Stimulated activated CD4-positive, alpha-beta T cell treated with anti-CD3 and anti-CD28 coated beads, Interleukin-12 subunit alpha, Interleukin-12 subunit beta, amount 100 ng/mL, for 24 hours (primary cell): ENCODE measurements around the gene TM9SF2.
A peak's percentile ranks its signal among the peaks of the same experiment; 100 is the strongest.

Experiments
- DNase-seq, 2 experiments: peaks; one replicate each; pipeline ENCODE4 v3.0.0-alpha.2; 2020; ENCODE audit warnings: low read depth in 2 of 2

TM9SF2 gene

GRCh38 chr13:99495466-99496183 lies 5.6 kb upstream of the TM9SF2 start:
- DNase-seq = no peak

- DNase-seq = peak in 1 of 2 experiments; percentile 40
Measured at GRCh38 chr13:99496184-99497142, 4.8 kb upstream of the TM9SF2 start.

- DNase-seq = peak; percentile 90 to 98
Measured at GRCh38 chr13:99498171-99499161, 2.8 kb upstream of the TM9SF2 start.

- no peak for DNase-seq
Measured at GRCh38 chr13:99500839-99501183, 461 bp upstream of the TM9SF2 start.

GRCh38 chr13:99501848-99502301 lies 603 bp downstream of the TM9SF2 start:
- no peak for DNase-seq

GRCh38 chr13:99505814-99506269 lies 4.6 kb downstream of the TM9SF2 start:
- no peak for DNase-seq

GRCh38 chr13:99506634-99507033 lies 5.4 kb downstream of the TM9SF2 start:
- DNase-seq = no peak

- no peak for DNase-seq
Measured at GRCh38 chr13:99507054-99507453, 5.8 kb downstream of the TM9SF2 start.

- DNase-seq = no peak
Measured at GRCh38 chr13:99507551-99507950, 6.3 kb downstream of the TM9SF2 start.

GRCh38 chr13:99507986-99508385 lies 6.7 kb downstream of the TM9SF2 start:
- DNase-seq = no peak

GRCh38 chr13:99509479-99509878 lies 8.2 kb downstream of the TM9SF2 start:
- no peak for DNase-seq

- no peak for DNase-seq
Measured at GRCh38 chr13:99514801-99515200, 13.5 kb downstream of the TM9SF2 start.

- DNase-seq = no peak
Measured at GRCh38 chr13:99516153-99516929, 15.1 kb downstream of the TM9SF2 start.

GRCh38 chr13:99517577-99517976 lies 16.3 kb downstream of the TM9SF2 start:
- no peak for DNase-seq

GRCh38 chr13:99517984-99518383 lies 16.7 kb downstream of the TM9SF2 start:
- DNase-seq = no peak

GRCh38 chr13:99522298-99522697 lies 21.0 kb downstream of the TM9SF2 start:
- DNase-seq = no peak

- no peak for DNase-seq
Measured at GRCh38 chr13:99523838-99524237, 22.6 kb downstream of the TM9SF2 start.

GRCh38 chr13:99525967-99526366 lies 24.7 kb downstream of the TM9SF2 start:
- DNase-seq = no peak

GRCh38 chr13:99526549-99526948 lies 25.3 kb downstream of the TM9SF2 start:
- no peak for DNase-seq

GRCh38 chr13:99527301-99527700 lies 26.0 kb downstream of the TM9SF2 start:
- no peak for DNase-seq

- DNase-seq = no peak
Measured at GRCh38 chr13:99528547-99528946, 27.3 kb downstream of the TM9SF2 start.
